ENCODE data around the gene RNGTT.
"Not testable (repeated sequence)": the region's sequence is repeated elsewhere in the genome, so short reads cannot be mapped to it uniquely, and the experiment has no call there.

RNGTT gene

DNA sequence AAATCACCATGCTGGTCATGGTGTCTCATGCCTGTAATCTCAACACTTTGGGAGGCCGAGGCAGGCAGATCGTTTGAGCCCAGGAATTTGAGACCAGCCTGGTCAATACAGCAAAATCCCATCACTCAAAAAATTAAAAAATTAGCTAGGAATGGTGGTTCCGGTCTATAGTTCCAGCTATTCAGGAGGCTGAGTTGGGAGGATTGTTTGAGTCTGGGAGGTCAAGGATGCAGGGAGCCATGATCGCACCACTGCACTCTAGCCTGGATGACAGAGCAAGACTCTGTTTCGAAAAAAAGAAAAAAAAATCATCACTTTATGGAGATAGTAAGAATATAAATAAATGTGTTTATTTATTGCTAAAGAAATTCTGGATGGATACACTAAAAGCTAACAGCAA is 124.1 kb downstream of the RNGTT start:
- no peak overlapping the region for H3K4me3 ChIP-seq (ENCODE audit: low read length)
- no peak for DNase-seq (ENCODE audit: low read depth, low spot score)

DNA sequence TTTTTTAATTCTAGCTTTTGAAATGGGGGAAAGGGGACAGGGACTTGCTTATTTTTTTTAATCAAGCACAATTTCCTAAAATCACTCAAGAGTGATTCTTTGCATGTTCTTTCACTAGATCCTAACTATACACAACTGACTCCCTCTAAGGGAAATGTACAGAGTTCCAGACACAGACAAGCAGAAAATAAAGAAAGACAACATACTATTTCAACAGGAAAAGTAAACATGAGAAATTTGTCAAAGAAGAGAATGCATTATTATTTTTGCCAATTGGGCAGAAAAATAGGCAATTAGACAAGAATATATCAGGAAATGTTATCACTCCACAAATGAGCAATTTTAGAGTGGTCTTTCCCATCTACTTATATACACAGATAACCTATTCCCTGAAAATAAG is 128.2 kb downstream of the RNGTT start:
- DNase-seq (ENCODE audit: low read depth, low spot score) = no peak
- no peak overlapping the region for H3K4me3 ChIP-seq (ENCODE audit: low read length)

DNA sequence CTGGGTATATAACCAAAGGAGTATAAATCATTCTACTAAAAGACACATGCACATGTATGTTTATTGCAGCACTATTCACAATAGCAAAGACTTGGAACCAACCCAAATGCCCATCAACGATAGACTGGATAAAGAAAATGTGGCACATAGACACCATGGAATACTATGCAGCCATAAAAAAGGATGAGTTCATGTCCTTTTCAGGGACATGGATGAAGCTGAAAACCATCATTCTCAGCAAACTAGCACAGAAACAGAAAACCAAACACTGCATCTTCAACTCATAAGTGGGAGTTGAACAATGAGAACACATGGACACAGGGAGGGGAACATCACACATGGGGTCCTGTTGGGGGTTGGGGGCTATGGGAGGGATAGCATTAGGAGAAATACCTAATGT is 130.3 kb downstream of the RNGTT start:
- H3K4me3 ChIP-seq (ENCODE audit: low read length); DNase-seq (ENCODE audit: low read depth, low spot score): not testable (repeated sequence)

DNA sequence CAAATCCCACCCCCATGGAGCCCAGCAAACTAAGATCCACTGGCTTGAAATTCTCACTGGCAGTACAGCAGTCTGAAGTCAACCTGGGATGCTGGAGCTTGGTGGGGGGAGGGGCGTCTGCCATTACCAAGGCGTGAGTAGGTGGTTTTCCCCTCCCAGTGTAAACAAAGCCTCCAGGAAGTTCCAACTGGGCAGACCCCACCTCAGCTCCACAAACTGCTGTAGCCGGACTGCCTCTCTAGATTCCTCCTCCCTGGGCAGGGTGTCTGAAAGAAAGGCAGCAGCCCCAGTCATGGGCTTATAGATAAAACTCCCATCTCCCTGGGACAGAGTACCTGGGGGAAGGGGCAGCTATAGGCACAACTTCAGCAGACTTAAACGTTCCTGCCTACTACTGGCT is 135.8 kb downstream of the RNGTT start:
- not testable (repeated sequence) for DNase-seq (ENCODE audit: low read depth, low spot score); H3K4me3 ChIP-seq (ENCODE audit: low read length)

DNA sequence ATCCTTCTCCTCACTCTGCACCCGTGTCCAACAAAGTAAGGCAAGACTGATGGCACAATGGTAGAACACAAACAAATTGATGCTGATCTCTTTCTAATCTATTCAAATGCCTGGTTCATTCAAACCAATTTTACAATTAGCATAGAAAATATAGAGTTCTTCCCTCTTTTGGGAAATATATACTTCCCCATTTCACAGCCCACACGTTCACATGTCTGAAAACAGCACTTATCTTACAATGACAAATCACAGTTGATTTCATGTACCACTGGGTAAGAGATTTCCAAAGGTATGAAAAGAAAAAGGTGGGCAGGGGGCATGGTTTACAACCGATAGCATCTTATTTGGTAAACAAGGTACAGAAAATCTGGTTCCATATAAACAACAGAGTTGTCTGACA is 137.6 kb downstream of the RNGTT start:
- DNase-seq (ENCODE audit: low read depth, low spot score) = no peak

DNA sequence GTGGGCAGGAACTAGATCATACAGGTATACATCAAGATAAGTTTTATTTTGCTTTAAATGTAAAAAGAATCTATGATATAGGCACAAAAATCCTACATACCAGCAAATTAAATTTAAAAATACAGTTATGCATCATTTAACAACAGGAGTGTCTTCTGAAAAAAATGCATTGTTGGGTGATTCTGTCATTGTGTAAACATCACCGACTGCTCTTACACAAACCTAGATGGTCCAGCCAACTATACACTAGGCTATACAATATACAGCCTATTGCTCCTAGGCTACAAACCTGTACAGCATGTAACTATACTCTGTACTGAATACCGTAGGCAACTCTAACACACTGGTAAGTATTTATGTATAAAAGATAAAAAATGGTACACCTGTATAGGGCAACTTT is 139.4 kb downstream of the RNGTT start:
- H3K4me3 ChIP-seq (ENCODE audit: low read length) = no peak overlapping the region
- no peak for DNase-seq (ENCODE audit: low read depth, low spot score)

More for the DNA sequence above, 137.6 kb downstream of the RNGTT start:
- H3K4me3 ChIP-seq (ENCODE audit: low read length) = no peak overlapping the region

DNA sequence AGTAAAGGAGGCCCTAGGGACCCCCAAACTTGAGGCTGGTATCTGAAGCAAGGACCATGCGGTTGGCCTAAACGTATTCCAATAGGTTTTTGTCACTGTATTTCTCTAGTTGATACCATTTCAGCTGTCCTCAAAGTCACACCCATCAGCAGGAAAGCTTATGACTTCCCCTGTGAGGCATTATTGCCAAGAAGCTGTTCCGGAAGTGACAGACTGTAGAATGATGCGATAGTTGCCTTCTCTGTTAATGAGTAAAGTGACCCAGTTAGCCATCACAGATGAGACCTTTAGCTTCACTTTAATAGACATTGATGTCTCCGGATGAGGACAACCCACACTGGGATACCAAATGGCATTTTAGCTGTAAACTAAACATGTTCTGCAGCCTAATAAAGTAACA is 147.9 kb downstream of the RNGTT start:
- no peak for DNase-seq (ENCODE audit: low read depth, low spot score)
- H3K4me3 ChIP-seq (ENCODE audit: low read length) = no peak overlapping the region

DNA sequence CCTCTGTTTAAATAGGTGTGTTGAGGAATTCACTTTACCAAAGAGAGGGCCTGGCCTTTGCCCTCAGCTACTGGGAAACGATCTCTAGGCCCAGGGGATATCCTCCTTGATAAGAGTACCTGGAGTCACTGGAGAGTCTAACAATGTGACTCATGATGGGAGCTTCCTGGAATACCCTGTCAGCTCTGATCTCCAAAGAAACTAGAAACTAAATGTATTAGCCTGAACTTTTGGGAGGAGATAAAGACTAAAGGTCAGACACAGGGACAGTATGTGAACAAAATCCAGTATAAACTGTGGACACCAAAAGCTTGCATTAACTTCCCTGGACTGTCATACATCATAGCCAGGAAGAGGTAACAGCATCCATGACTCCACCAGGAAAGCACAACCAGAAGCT is 148.5 kb downstream of the RNGTT start:
- H3K4me3 ChIP-seq (ENCODE audit: low read length) = no peak overlapping the region
- DNase-seq (ENCODE audit: low read depth, low spot score) = no peak

DNA sequence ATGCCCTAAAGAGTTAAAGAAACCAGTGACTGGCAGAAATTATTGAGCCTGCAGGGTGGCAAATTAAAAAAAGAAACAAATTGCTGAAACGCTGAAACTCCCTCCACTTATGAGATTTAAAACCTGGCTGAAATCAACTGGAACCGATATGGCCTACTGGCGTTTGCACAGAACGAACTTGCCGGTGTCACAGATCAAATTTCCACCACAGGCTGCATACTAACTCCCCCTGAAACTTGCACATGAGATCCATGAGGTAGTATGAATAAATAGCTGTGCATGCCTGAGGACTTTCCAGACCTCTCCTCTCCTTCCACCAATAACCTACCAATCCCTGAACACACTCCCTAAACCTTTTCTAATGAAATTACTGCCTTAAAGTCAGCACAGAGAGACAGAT is 150.4 kb downstream of the RNGTT start:
- H3K4me3 ChIP-seq (ENCODE audit: low read length) = no peak overlapping the region
- no peak for DNase-seq (ENCODE audit: low read depth, low spot score)

DNA sequence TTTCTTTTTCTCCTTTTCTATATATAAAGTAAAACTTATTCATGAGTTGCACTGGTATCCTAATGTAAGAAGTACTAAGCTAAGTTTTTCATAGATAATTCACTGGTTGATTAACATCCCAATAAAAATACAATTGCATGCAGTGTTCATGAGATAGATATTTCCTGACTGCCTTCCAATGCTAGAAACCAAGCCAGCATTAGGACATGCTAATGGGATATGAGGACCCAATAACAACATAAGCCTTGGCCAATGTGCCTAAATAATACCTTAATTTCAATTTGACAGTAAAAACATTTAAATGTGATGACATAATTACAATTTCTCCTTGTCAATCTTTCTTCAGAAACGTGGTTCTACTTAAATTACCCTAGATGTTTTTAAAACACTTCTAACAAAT is 152.7 kb downstream of the RNGTT start:
- no peak overlapping the region for H3K4me3 ChIP-seq (ENCODE audit: low read length)
- no peak for DNase-seq (ENCODE audit: low read depth, low spot score)

DNA sequence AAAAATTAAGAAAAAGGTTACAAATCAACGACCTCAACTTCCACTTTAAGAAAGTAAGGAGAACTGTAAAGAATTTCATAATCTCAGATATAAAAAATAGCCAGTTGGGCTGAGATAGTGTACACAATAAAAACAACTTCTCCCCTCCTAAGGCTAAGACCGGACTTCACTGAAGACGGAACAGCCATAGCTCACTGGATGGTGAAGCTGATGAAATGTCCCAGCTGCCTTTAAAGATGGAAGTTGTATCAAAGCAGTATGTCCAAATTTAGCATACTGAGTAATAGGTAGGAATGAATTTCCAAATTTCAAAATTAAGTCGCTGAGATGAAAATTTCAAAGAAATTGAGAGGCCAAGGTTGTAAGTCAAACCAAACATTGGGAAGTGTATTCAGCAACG is 153.3 kb downstream of the RNGTT start:
- DNase-seq (ENCODE audit: low read depth, low spot score) = no peak
- H3K4me3 ChIP-seq (ENCODE audit: low read length) = no peak overlapping the region

DNA sequence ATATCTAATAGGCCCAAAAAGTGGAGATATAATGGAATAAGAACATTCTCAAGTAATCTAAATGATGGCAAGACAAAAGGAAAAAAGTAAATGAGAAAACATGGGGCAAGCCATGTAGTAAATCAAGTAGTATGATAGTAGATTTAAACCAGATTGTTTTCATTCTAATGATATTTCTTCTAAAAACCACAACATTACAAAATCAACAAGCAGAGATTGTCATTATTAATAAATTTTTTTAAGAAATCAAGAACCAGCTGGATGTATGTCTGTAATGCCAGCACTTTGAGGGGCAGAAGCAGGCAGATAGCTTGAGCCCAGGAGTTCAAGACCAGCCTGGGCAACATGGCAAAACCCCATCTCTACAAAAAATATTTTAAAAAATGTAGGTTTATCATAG is 155.0 kb downstream of the RNGTT start:
- H3K4me3 ChIP-seq (ENCODE audit: low read length) = no peak overlapping the region
- DNase-seq (ENCODE audit: low read depth, low spot score) = no peak

DNA sequence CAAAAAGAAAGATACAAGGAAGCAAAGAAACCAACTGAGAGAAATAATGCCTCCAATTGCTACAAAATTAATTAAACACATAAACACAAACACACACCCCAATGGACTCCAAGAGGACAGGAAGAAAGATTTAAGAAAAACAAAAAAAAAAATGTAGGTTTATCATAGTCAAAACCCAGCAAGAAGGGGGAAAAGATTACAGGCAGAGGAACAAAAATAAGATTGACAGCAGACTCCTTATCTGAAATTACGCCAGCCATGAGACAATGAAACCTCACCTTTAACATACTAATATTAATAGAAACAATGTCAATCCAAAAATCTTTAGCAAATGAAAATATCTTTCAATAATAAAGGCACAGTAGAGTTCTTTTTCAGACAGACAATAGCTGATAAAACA is 155.8 kb downstream of the RNGTT start:
- no peak overlapping the region for H3K4me3 ChIP-seq (ENCODE audit: low read length)
- DNase-seq (ENCODE audit: low read depth, low spot score) = no peak

DNA sequence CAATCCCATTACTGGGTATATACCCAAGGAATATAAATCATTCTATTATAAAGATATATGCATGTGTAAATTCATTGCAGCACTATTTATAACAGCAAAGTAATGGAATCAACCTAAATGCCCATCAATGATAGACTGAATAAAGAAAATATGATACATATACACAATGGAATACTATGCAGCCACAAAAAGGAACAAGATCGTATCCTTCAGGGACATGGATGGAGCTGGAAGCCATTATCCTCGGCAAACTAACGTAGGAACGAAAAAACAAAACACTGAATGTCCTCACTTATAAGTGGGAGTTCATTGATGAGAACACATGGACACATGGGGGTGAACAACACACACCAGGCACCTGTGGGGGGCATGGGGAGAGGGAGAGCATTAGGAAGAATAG is 156.7 kb downstream of the RNGTT start:
- DNase-seq (ENCODE audit: low read depth, low spot score) = no peak
- no peak overlapping the region for H3K4me3 ChIP-seq (ENCODE audit: low read length)

DNA sequence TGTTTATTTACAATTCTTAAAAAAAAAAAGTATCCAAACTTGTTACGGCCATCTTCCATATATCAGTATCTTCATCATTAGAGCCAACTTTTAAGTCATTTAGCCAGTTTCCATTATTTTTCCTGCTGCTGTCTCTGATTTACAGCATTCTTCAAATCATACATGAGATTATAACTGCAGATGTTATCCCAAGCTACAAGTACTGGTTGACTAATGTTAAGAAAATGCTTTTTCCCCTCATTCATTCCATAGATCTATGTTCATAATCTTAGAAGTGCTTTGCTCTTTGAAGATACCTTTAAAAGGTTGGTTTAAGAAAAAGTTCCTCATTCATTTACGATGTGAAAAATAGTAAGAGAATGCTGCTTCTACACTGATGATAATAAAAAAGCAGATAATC is 158.7 kb downstream of the RNGTT start:
- H3K4me3 ChIP-seq (ENCODE audit: low read length) = no peak overlapping the region
- DNase-seq (ENCODE audit: low read depth, low spot score) = no peak

DNA sequence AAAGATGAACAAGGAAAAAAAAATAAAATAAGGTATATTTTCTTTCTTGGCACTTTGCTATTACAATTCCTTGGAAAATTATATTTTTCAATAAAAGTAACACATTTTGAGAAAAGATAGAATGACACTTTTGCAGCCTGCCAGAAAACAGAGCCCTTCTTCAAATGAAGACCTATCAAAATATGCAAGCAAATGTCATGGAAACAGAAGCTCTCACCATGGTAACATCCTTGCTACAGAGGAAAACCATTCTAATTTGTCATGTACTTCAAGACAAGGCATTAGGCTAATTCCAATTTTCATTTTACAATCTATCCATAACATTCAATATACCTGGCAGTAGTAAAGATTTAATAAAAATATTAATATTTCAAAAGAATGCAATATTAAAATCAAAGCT is 177.9 kb downstream of the RNGTT start:
- H3K4me3 ChIP-seq (ENCODE audit: low read length) = no peak overlapping the region
- no peak for DNase-seq (ENCODE audit: low read depth, low spot score)

DNA sequence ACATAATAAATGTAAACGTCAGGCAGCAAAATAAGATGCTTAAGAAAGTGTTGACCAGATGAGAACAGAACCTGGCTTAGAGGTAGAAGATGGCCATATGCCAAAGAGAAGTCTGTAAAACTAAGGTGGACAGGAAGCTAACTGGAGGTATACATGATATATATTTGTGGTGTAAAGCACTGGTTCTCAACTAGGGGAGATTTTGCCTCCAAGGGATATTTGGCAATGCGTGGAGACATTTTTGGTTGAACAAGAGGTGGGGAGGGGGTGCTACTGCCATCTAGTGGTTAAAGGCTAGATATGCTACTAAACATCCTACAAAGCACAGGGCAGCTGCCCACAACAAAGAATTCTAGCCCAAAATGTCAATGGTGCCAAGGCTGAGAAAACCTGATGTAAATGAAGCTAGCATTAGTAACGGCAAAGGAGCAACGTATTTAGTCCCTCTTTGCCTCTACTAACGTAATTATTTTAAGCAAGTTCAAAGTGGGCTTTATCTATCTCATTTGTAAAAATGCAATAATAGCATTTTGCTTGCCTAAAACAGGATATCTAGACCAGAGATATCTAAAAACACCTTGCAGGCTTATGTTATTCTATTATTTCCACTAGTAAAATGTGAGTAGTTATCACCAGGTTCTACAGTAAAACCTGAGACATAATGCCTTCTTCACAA is 182.6 kb downstream of the RNGTT start:
- peak; percentile 61 for DNase-seq (ENCODE audit: low read depth, low spot score)
- no peak overlapping the region for H3K4me3 ChIP-seq (ENCODE audit: low read length)

DNA sequence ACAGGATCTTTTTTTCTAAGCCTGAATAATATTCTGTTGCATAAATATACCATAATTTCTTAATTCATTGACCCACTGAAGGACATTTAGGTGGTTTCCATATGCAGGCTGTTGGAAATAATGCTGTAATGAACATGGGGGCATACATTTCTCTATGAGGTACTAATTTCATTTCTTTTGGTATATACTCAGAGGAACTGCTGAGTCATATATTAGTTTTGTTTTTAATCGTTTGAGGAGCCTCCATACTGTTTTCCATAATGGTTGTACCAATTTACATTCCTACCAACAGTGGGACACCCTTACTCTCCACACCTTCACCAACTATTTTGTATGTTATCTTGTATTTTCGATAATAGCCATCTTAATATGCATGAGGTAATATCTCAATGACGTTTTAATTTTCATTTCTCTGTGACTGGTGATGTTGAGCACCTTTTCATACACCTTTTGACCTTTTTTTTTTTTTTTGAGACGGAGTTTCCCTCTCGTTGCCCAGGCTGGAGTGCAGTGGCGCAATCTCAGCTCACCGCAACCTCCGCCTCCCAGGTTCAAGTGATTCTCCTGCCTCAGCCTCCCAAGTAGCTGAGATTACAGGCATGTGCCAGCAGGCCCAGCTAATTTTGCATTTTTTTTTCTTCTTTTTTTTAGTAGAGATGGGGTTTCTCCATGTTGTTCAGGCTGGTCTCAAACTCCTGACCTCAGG is 187.4 kb downstream of the RNGTT start:
- no peak for DNase-seq (ENCODE audit: low read depth, low spot score)
- no peak overlapping the region for H3K4me3 ChIP-seq (ENCODE audit: low read length)

DNA sequence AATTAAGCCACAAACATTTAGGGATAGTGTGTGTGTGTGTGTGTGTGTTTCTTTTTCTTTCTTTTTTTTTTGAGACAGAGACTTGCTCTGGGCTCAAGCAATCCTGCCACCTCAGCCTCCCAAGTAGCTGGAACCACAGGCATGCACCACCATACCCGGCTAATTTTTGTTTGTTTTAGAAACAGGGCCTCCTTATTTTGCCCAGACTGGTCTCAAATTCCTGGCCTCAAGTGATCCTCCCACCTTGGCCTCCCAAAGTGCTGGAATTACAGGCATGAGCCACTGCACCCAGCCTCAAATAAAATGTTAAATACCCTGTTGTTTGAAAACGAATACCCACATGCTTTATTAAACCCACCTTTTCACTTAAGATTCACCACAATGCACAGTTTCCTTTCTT is 195.3 kb downstream of the RNGTT start:
- not testable (repeated sequence) for DNase-seq (ENCODE audit: low read depth, low spot score); H3K4me3 ChIP-seq (ENCODE audit: low read length)

DNA sequence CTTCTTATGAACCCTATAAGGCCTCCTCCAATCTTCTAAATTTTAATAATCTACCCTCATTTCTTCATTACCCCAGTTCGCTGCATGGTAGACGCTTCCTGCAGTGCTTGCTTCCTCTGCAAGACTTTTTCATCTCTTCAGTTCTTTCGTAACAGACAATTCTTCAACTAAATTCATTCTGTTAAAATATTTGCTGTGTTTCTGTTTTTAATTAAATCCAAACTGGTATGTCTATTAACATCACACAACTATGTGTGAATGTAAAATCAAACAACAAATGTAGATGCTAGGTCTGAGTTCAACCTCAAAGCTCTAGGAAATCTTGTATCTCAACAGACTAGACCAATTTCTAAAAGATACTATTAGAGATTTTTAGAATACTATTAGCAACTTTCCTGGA is 199.3 kb downstream of the RNGTT start:
- H3K4me3 ChIP-seq (ENCODE audit: low read length) = no peak overlapping the region
- DNase-seq (ENCODE audit: low read depth, low spot score) = no peak

DNA sequence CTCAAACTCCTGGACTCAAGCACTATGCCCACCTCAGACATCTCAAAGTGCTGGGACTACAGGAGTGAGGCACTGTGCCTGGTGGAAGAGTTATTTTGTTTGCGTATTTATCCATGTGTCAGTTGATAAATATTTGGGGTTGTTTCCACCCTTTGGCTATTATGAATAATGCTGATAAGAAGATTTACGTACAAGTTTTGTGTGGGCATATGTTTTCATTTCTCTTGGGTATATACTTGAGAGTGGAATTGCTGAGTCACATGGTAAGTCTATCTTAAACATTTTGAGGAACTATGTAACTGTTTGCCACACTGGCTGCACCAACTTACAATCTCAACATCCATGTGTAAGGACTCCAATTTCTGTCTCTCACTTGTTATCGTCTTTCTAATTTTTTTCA is 200.3 kb downstream of the RNGTT start:
- DNase-seq (ENCODE audit: low read depth, low spot score) = no peak
- H3K4me3 ChIP-seq (ENCODE audit: low read length) = no peak overlapping the region

Data from Jurkat, Clone E6-1 (cell line).